Measurements from ENCODE around the gene JADE1. TPM values are rescaled to one million over a fixed set of nuclear protein-coding genes. Genes with fewer than 3 reads are reported as not detected.

Gene JADE1
- polyA plus RNA-seq, 1 experiment = 23.2 TPM

DNA sequence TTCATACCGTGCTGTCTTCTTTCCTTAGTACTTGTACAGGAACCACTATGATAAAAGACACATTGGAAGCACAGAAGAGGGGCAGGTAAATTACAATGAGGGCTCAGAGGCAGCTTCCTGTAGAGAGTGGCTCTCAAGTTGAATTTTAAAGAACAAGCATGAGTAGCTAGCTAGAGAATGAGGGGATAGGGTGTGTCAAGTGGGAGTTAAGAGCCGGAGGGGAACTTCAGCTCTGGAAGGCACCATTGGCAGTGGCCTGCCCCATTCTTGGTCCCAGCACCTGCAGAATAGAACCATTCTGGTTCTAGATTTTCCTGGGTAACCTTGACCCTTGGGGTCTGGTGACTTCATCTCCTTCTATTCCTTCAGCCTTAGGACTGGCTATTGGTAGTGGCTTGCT lies 34.0 kb upstream of the JADE1 start:
- H3K27ac ChIP-seq (ENCODE audit: low read depth, low read length) = no peak overlapping the region
- H3K27me3 ChIP-seq (ENCODE audit: control insufficient read depth, insufficient read depth, low read length) = no peaks in the 10 kb centered on the region
- TF ChIP-seq CTCF (IDR thresholded peaks at IDR 0.05; ENCODE audit: low read depth, low read length) = no peak
- no peaks in the 10 kb centered on the region; the same call in 1 of the 2 replicates for H3K9me3 ChIP-seq (ENCODE audit: control insufficient read depth, insufficient read depth, low read length)
- POLR2A ChIA-PET = interaction anchor here (2.1 kb wide), 1 partner anchor 37 kb away, joined by 11 read pairs; no protein-coding TSS in a partner anchor
- CTCF ChIA-PET = interaction anchor here (0.7 to 1.3 kb wide), 2 partner anchors 322 to 348 kb away, joined by 3 to 4 read pairs; no protein-coding TSS in a partner anchor
- no peak overlapping the region for H3K4me3 ChIP-seq (ENCODE audit: low read depth, low read length)
- DNase-seq (ENCODE audit: low read depth, low spot score) = no peak

DNA sequence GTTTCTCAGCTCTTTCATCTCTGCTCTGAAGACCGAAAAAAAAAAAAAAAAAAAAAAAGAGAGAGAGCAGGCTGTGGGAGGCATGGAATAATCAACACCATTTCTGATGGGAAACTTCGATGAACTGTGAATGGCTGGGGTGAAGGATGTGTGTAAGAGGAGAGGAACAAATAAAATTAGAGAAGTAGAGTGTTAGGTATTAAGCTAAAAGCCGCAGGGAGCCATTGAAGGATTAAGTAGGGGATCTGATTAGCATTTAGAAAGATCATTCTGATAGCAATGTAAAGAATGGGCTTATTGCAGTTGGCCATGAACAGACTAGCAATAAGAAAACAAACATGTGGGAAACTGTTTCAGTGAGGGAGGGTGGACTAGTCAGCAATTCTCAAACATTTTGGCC lies 33.6 kb upstream of the JADE1 start:
- DNase-seq (ENCODE audit: low read depth, low spot score) = no peak
- no peaks in the 10 kb centered on the region for H3K27me3 ChIP-seq (ENCODE audit: control insufficient read depth, insufficient read depth, low read length)
- H3K4me3 ChIP-seq (ENCODE audit: low read depth, low read length) = no peak overlapping the region
- CTCF ChIA-PET = interaction anchor here (0.6 to 1.3 kb wide), 4 partner anchors 34 to 348 kb away, joined by 3 to 4 read pairs (median 3); no protein-coding TSS in a partner anchor
- no peak overlapping the region for H3K27ac ChIP-seq (ENCODE audit: low read depth, low read length)
- no peak for TF ChIP-seq CTCF (IDR thresholded peaks at IDR 0.05; ENCODE audit: low read depth, low read length)
- POLR2A ChIA-PET = interaction anchor here (2.1 kb wide), 1 partner anchor 37 kb away, joined by 11 read pairs; no protein-coding TSS in a partner anchor
- no peaks in the 10 kb centered on the region; the same call in 1 of the 2 replicates for H3K9me3 ChIP-seq (ENCODE audit: control insufficient read depth, insufficient read depth, low read length)

DNA sequence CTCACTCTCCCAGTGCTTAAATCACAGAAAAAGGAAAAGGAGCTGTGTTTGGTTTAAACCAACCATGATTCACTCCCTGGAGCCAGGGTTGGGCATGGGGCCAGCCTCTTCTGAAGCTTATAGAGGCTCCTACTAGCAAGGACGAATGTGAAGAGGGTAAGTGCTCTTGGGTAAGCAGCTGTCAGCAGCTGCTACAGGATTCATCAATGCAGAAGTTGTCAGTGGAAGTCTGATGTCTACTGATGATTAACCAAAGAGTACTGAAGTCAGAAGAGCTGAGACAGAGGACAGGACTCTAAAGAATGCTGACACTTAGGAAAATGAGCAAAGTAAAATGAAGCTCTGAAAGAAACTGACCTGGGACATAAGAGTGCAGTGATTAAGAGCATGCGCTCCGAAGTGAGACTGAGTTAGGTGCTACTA lies 32.7 kb upstream of the JADE1 start:
- Histone ChIP-seq H3K27ac (ENCODE audit: low read depth, low read length) (no peak overlapping the region), H3K9me3 (ENCODE audit: control insufficient read depth, insufficient read depth, low read length) (no peaks in the 10 kb centered on the region; the same call in 1 of the 2 replicates), H3K4me3 (ENCODE audit: low read depth, low read length) (no peak overlapping the region), H3K27me3 (ENCODE audit: control insufficient read depth, insufficient read depth, low read length) (no peaks in the 10 kb centered on the region)
- ChIA-PET CTCF (interaction anchor here (0.5 to 1.3 kb wide), 3 partner anchors 82 to 349 kb away, joined by 3 to 4 read pairs (median 3); no protein-coding TSS in a partner anchor), POLR2A (interaction anchor here (1.0 to 2.1 kb wide), 4 partner anchors 36 to 323 kb away, joined by 3 to 11 read pairs (median 4); no protein-coding TSS in a partner anchor)
- peak; percentile 82 for DNase-seq (ENCODE audit: low read depth, low spot score)
- no peak for TF ChIP-seq CTCF (IDR thresholded peaks at IDR 0.05; ENCODE audit: low read depth, low read length)

DNA sequence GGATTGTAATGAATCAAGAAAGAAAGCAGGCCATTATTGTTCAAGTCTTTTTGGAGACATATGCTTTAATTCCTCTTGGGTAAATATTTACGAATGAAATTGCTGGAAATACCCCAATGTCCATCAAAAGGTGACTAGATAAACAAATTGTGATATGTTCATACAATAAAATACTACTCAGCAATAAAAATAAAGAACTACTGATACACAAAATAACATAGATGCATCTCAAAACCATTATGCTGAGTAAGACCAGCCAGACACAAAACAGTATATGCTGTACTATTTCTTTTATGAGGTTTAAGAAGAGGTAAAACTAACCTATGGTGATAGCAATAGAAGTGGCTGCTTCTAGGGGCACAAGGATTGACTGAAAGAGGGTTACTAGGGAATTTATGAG lies 28.8 kb upstream of the JADE1 start:
- Histone ChIP-seq H3K4me3 (ENCODE audit: low read depth, low read length) (no peak overlapping the region), H3K27ac (ENCODE audit: low read depth, low read length) (no peak overlapping the region), H3K27me3 (ENCODE audit: control insufficient read depth, insufficient read depth, low read length) (no peaks in the 10 kb centered on the region), H3K9me3 (ENCODE audit: control insufficient read depth, insufficient read depth, low read length) (no peaks in the 10 kb centered on the region; the same call in 1 of the 2 replicates)
- DNase-seq (ENCODE audit: low read depth, low spot score) = no peak
- TF ChIP-seq CTCF (IDR thresholded peaks at IDR 0.05; ENCODE audit: low read depth, low read length) = no peak
- CTCF ChIA-PET = no interaction called here
- POLR2A ChIA-PET = interaction anchor here (0.6 kb wide), 1 partner anchor 121 kb away, joined by 5 read pairs; no protein-coding TSS in a partner anchor

GRCh38 chr4:128782076-128782715 lies 27.3 kb upstream of the JADE1 start:
- ChIA-PET POLR2A (no interaction called here), CTCF (no interaction called here)
- Histone ChIP-seq H3K27ac (ENCODE audit: low read depth, low read length) (no peak overlapping the region), H3K9me3 (ENCODE audit: control insufficient read depth, insufficient read depth, low read length) (no peaks in the 10 kb centered on the region; the same call in 1 of the 2 replicates), H3K27me3 (ENCODE audit: control insufficient read depth, insufficient read depth, low read length) (no peaks in the 10 kb centered on the region), H3K4me3 (ENCODE audit: low read depth, low read length) (no peak overlapping the region)
- TF ChIP-seq CTCF (IDR thresholded peaks at IDR 0.05; ENCODE audit: low read depth, low read length) = no peak
- DNase-seq (ENCODE audit: low read depth, low spot score) = no peak
